GM18505 (cell line): ENCODE data around the gene NTNG1.

Experiments used
- ATAC-seq: cut with Tn5 transposase; IDR thresholded peaks from one replicate; pipeline ENCODE4 v1.9.1; 2021; ENCODE audit not compliant: unreplicated experiment
- POLR2A ChIP-seq: IDR thresholded peaks from 4 replicates; pipeline ENCODE4 v1.6.1; 2011; ENCODE audit warnings: borderline replicate concordance; ENCODE audit not compliant: insufficient read depth, insufficient read length; ENCODE audit errors: extremely low read depth

The NTNG1 gene

DNA sequence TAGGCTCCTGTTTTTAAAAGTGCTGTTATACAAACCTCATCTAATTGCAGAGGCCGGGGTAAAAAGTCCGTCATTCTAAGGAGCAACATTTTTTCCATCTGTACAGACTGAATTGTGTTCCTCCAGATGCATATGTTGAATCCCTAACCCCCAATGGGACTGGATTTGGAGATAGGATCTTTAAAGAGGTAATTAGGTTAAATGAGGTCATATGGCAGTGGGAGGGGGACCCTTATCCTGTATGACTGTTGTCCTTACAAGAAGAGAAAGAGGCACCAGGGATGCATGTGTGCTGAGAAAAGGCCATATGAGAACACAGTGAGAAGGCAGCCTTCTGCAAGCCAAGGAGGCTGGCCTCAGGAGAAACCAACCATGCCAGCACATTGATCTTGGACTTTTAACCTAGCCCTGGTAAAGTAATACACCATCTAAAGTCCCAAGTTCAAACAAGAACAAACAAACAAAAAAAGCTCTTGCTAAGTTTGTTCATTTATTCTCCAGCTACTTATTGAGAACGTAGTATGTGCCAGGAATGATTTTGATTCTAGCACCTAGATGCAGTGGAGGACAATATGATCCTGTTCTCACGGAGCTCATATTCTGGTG is 352.4 kb downstream of the NTNG1 start:
- no peak for TF ChIP-seq POLR2A
- no peak for ATAC-seq

DNA sequence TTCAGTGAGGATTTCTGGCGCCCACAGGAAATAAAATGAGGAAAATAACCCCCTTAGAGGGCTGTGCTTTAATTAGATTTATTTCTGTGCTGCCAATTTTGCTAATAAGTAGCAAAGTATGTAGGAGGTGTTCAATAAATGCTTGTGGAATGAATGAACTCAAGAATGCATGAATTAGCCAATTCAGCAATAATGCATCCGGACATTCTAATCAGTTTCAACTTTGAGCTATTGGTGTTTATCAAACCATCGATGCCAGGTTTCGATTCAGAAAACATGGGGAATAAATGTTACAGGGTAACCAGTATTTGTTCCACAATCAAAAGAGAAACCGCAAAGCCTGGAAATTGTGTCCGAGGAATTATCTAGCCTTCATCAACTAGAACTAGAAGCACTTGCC is 353.2 kb downstream of the NTNG1 start:
- TF ChIP-seq POLR2A, result no peak

DNA sequence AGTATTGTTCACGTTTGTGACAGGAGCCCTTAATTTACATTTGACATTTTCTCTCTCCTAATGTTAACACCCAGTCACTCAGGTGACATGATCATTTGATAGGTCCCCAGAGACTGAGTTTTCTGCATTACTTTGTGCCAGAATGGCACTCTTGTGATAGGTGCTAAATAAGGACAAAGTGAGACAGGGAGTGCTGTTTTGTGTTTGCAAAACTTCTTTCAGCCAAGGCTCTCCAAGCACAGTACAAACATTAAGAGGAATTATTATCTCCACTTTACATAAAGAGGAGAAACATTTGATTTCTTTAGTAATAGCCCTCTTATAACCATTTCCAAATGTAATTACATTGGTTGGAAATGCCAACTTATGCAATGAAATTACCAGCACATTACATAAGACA is 355.2 kb downstream of the NTNG1 start:
- ATAC-seq, result no peak
- TF ChIP-seq POLR2A, result no peak

More for the DNA sequence above, 353.2 kb downstream of the NTNG1 start:
- no peak for ATAC-seq

DNA sequence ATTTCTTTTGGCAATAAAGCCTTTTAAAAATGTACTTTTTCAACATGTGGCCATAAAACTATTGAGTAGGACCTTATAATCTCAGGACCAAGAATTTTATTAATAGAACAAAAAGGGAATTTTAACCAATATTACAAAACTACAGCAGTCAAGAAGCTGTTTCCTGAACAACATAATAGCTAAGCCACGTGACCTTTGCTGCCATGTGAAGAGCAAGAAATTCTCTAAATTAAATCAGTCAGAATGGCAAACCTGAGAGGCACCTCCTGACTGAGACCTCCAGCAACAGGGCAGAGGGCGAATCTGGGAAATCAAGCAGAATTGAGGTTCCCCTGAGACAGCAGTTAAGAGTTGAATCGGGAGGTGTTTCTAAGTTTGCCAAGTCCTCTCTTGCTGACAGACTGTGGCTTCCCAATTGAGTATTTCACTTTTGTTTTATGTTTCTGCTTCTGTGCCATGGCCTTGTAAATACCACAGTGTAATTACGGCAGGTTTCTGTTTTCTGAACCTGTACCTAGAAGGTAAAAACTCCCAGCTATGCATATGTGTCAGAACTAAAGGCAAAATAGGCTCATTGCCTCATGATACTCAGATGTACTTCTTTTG is 358.4 kb downstream of the NTNG1 start:
- ATAC-seq, result peak; percentile 96
- no peak for TF ChIP-seq POLR2A

DNA sequence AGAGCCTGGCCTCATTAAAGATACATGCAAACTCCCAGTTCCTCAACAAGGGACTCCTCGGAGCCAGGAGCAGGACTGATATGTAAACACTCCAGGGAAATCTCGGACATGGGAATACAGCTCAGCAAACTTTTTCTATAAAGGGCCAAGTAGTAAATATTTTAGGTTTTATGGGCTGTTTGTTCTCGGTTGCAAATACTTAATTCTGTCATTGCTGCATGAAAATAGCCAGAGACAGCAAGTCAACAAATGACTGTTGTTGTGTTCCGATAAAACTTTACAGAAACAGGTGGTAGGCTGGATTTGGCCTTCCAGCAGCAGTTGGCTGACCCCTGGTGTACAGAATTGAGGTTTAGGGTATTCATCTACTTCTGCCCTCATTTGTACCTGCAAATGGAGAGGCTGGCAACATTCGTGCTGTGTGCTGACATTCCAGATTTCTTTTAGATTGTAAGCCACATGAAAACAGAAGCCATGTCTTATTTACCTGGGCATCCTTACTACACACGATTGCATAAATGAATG is 360.3 kb downstream of the NTNG1 start:
- TF ChIP-seq POLR2A, result no peak
- no peak for ATAC-seq

DNA sequence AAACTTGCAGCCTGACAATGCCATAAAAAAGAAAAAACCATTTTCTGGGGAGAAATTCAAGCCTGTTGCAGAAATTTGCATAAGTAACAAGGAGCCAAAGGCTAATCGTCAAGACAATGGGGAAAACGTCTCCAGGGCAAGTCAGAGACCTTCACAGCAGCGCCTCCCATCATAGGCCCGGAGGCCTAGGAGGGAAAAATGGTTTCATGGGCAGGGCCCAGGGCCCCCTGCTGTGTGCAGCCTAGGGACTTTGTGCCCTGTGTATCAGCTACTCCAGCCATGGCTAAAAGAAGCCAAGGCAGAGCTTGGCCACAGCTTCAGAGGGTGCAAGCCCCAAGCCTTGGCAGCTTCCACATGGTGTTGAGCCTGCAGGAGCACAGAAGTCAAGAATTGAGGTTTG is 369.5 kb downstream of the NTNG1 start:
- TF ChIP-seq POLR2A, result no peak
- no peak for ATAC-seq

DNA sequence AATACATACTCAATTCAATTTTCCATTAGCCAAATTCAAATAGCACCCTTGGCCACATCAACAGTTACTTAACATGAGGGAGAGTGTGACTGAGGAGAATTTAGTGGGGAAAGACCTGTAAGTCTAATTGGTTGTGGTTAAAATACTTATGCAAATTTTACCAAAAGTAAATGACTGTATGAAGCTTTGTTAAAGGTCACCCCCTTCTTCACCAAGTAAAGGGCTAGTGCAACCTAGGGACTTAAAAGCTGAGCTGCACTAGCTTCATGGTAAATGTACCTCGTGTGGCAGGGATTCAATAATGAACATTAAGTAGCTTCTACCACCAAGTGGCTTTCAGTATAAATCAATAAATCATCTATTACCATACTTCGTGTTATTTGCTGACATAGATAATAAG is 372.0 kb downstream of the NTNG1 start:
- no peak for TF ChIP-seq POLR2A
- ATAC-seq, result no peak

DNA sequence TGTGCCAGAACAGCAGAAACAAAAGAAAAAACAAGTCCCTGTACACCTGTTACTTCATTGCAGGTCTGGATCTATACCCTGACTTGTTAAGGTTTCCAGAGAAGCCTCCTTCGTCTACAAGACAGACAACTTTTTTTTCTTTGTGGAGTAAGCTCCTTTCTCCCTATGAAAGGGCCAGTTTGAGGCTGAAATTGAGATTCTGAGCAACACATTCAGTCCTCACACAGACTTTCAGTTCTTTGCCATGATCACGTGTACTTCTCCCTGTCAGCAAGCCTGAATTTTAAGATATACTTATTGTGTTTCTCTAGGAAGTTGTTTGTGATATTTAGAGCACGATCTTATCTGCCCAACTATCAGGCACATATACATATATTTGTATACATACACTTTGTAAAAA is 374.0 kb downstream of the NTNG1 start:
- no peak for ATAC-seq
- no peak for TF ChIP-seq POLR2A

DNA sequence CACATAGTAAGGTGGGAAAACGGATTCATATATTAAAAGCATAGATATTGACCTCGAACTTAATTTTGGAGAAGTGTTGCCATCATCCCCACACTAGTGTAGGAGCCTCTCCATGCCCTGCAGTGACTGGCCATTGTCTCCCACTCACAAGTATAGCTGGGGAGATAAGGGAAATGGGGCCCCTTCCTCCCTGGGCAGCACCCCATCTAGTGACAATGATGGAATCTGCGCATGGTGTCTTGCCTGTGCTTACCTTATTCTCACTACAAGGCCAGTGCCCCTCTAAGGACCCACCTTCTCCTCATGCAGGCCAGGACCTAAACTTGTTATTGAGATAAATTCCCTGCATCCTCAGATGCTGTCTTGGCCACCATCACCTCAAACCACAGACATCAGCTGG is 374.9 kb downstream of the NTNG1 start:
- no peak for TF ChIP-seq POLR2A
- ATAC-seq, result no peak

DNA sequence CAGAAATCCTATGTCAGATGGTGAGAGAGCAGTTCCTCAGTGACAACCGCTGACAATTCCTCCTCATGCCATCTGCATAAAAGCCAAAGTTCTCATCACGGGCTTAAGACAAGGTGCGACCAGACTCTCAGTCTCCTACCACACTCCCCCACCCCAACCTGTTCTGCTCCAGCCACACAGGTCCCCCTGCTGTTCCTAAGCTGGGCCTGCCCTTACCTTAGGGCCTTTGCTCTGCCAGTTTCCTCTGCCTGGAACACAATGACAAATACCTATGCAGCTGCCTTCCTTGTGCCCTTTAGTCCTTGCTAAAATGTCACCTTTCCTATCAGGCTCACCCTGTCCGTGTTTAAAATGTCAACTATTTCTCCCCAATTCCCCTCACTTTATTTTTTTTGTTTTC is 382.2 kb downstream of the NTNG1 start:
- no peak for ATAC-seq
- TF ChIP-seq POLR2A, result no peak

DNA sequence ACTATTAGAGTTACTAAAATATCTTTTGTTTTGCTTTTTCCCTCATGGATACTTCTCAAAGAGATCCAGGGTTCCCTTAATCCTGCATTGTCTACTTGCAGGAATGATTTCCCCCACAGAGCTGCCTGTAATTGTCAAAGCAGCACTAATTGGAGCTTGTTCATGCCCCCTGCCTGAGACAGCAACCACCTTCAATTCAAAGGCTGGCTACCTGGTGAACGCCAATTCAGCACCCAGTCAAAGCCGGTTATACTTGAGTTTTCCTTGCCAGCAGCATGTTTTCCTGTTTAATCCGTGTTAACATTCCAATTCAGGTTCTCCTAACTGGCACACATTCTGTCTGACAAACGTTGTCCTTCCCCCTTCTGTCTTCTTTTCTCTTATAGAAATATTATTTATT is 382.9 kb downstream of the NTNG1 start:
- ATAC-seq, result no peak
- no peak for TF ChIP-seq POLR2A

DNA sequence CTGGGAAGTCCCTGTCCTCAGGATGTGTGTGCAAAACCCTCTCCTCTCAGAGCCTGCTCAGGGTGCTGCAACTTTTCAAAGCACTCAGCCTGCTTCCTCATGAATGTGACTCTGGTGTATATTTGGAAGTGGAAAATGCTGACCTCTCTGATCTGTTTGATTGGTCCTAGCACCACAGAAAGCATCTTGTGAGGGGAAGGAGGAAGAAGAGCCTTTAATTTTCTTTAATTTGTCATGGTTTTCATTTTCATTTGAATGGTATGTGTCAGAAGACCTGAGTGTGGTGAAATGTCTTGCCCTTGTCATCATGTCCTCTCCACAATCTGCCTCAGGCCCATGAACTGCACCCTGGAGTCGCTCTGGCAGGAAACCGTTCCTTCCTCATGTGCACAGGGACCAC is 383.5 kb downstream of the NTNG1 start:
- TF ChIP-seq POLR2A, result no peak
- ATAC-seq, result no peak

DNA sequence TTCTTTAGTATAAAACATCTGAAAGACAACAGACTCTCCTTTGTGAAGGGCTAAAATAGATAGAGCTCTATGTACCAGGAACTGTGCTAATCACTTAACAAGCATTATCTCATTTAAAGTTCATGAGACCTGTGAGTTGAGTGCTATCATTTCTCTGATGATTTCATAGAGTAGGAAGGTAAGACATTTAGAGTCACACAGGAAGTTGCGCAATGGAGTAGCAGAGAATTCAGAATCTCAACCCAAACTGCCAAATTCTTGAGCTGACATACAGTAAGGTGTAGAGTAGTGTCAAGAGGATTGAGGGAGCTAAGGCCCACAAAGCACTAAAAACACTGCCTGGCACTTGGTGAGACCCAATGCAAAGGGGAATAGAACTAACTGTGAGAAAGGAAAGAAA is 384.3 kb downstream of the NTNG1 start:
- ATAC-seq, result no peak
- no peak for TF ChIP-seq POLR2A

DNA sequence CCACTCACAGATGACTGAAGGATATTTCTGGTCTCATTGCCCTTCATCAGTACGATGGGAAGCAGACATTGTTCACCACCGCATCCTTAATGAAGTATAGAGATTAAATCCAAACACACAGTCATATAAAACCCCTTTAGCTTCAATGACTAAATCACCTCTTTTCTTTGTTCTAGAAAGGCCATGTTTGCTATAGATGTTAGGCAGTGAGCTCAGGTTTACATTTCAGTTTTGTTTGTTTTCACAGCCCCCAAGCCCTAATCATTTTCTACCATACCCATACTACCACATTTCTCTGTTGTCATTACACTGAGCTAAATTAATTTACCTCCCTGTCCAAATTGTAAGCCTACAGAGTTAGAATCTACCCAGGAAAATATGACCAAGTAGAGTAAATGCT is 385.1 kb downstream of the NTNG1 start:
- no peak for TF ChIP-seq POLR2A

More for the DNA sequence above, 385.1 kb downstream of the NTNG1 start:
- no peak for ATAC-seq
